HG03135 (cell line): ENCODE data around the gene ADAMTS2.

Experiments used
- ATAC-seq: cut with Tn5 transposase; IDR thresholded peaks from one replicate; pipeline ENCODE4 v1.9.1; 2021; ENCODE audit warnings: mild to moderate bottlenecking, moderate library complexity; ENCODE audit not compliant: unreplicated experiment

Gene ADAMTS2

DNA sequence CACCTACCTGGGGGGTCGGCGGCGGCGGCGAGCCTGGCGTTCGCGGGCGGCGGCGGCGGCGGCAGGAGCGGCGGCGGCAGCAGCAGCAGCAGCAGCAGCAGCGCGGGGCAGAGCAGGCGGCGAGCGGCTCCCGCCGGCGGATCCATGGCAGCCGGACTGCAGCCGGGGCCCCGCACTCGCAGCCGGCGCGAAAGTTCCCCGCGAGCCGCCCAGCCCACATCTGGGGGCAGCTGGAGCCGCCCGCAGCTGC is 153 bp downstream of the ADAMTS2 start:
- ATAC-seq: no peak

DNA sequence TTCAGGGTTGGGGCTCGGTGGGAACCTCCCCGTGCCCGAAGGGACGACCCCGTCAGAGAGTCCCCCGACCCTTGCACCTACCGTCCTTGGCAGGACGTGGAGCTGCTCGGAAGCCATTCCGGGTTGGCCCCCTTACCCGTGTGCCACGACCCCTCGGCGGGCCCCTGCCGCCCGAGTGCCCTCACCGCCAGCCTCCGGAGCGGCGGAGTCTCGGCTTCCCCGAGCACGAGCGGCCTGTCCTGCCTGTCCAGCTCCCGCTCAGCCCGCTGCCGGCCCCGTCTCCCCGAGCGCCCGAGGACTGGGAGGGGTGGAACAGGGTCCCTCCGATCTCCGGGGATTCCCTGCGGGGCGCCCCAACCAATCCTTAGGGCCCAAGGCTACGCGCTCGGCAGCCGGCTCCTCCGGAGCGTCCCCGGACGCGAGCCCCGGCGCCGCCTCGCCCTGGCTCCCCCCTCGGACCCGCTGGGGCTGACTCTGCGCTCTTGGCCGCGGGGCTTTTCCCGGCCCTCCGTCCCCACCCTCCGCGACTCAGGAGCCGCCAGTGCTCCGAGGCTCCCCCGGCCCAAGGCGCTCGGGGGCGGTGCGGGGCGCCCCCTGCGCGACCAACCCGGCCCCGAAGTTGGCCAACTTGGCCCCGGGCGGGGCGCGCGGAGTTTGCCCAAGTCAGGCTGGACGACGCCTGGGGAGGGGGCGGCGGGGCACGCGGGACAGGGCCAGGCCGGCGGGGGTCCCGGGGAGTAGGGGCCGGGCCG is 654 bp downstream of the ADAMTS2 start:
- ATAC-seq: no peak

DNA sequence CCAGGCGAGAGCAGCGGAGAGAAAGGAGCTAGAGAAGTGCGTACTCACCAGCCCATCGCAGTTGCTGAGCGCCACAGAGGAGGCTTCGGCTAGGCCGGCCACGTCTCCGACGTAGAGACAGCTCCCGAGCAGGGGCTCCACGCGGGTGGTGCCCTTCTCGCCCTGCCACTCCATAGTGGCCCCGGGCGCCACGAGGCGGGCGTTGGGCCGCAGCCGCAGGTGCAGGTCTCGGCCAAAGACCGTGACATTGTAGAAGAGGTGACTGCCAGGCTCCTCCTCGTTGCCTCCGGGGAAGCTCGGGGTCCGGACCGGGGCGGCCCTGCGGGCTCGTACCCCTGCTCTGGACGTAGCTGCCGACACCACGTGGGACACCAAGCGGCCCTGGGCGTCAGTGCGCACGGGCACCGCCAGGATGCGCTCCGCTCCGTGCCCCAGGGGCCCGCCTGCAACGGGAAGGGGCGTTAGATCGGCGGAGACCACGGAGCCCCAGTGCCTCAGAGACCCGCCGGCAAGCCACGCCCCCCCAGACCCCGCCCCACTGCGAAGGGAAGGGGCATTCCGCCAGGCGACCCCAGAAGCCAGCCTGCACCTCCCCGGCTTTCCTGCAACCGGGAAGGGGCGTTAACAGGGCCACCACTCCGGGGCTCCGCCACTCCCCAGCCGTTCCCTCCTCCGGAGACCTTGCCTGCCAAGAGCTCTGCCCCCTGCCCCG is 1.4 kb downstream of the ADAMTS2 start:
- ATAC-seq: no peak

DNA sequence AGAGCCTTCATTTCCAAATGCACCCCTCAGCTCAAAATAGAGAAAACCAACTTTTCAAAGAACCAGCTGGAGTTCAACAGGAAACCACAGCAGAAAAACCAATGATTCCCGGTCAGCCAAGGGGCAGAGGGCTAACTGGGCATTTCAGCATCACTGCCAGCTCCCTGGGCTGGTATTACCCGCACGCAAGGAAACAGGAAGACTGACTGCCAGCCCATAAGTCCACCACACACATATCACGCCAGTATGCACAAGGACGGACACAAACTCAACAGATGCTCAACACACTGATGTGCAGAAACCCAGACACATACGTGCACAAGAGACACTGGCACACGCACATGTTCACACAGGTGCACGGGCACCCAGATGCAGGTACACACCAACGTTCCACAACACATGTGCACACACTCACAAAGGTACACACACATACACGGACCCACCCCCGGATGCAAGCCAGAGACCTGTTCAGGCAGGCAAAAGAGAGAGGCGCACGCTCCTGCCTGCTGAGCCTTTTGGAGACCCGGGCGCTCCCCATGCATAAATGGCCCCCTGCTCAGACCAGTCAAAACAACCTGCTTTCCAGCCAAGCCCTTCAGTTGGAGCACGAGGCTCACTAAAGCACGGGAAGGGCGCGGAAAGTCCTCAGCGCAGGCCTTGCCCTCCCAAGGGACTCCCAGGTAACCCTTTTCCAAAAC is 2.1 kb downstream of the ADAMTS2 start:
- no peak for ATAC-seq

DNA sequence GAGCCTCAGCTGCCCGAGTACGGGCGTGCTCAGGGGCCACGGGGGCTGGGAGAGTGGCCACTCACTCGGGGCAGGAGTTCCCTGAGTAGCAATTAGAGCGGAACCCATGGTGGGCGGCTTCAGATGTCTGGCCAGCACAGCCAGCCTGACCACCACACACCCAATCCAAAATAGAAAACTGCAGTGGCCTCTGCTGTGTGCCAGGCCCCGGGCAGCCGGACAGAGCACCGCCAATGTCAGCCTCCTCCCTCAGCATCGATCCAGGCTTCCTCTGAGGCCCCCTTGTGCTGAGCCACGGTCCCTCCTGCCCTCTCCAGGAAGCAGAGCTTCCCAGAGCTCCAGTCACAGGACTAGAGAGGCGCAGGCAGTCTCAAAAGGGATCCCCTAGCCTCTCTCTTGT is 2.7 kb downstream of the ADAMTS2 start:
- no peak for ATAC-seq

DNA sequence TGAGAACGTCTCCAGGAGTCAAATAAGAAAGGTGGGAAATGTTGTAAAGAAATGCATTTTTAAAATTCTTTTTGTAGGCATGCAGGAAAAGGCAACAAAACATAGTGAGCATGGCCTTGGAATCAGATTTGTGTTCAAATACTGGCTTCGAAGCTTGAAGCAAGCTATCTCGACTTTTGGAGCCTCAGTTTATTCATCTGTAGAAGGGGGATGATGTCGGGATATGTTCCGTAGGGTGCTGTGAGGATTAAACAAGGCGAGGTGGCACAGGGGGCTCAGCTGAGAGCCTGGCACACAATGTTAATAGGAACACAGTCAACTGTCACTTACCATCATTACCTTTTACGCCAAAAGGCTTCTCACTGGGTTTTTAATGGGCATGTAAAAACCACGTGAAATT is 4.8 kb downstream of the ADAMTS2 start:
- ATAC-seq: no peak

DNA sequence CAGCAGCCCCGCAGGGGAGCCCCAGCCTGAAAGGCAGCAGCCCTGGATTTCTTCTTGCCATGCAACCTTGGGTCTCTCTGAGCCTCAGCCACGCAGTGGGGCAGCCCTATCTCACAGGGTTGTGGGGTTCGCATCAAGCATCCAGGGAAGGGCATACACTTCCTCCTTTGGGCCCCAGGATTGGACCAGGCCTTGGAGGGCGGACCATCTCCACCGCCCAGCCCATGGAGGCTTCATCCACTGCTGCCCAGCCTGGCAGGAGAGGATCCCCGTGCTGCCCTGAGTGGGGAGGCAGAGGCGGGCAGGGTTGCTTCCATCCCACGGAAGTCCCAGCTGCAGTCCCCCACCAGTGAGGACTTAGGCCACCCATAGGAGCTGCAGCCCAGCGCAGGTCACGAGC is 5.3 kb downstream of the ADAMTS2 start:
- ATAC-seq: no peak

DNA sequence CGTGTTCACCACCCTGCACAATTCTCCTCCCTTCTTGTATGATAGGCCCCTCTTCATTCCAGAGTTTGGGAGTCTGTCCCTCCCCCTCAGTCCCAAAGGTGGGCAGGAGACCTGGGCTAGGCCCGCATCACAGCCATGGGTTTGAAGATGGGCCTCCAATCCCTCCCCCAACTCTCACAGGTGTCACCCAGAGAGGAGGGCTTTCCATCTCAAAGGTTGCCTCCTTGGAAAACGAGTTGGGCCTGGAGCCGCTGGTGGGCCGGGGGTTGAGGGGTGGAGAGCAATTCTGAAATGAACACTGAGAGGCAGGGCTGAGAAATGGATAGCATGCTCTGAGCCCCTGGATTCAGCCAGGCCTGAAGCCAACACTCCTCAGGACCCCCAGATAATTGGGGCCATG is 6.2 kb downstream of the ADAMTS2 start:
- ATAC-seq: no peak

DNA sequence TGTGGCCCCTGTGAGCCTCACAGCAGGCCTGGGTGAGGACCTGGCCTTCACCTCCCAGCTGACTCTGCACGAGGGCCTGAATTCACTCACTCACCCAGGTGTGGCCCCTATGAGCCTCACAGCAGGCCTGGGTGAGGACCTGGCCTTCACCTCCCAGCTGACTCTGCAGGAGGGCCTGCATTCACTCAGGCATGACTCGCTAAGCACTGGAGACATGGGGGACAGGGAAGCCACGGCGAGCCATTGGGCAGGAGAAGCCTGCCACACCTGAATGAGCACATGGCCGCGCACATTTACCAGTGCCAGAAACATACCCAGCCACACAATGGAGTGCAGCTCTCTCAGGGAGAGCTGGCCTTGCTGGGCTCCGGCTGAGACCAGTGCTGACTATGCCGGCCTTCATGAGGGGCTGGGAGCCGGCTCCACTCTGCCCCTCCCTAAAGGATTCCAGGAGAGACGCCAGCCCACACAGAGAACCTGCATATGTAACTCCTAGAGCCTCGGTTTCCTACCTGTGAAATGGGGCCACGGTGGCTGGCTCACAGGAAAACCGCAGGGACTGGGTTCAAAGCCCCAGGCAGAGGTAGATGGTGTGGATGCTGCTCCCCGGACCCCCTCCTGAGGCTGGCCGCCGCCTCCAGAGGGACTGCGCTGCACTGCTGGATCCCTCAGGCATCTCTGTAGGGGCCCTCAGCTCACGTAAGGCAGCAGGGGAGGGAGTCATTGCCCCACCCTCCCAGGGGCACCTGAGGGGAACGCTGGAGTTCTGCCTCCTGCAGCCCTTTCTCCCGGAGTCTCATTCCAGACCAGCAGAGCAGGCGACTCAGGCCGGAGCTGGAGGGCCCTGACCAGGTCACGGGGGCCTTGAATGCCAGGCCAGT is 7.2 kb downstream of the ADAMTS2 start:
- no peak for ATAC-seq

DNA sequence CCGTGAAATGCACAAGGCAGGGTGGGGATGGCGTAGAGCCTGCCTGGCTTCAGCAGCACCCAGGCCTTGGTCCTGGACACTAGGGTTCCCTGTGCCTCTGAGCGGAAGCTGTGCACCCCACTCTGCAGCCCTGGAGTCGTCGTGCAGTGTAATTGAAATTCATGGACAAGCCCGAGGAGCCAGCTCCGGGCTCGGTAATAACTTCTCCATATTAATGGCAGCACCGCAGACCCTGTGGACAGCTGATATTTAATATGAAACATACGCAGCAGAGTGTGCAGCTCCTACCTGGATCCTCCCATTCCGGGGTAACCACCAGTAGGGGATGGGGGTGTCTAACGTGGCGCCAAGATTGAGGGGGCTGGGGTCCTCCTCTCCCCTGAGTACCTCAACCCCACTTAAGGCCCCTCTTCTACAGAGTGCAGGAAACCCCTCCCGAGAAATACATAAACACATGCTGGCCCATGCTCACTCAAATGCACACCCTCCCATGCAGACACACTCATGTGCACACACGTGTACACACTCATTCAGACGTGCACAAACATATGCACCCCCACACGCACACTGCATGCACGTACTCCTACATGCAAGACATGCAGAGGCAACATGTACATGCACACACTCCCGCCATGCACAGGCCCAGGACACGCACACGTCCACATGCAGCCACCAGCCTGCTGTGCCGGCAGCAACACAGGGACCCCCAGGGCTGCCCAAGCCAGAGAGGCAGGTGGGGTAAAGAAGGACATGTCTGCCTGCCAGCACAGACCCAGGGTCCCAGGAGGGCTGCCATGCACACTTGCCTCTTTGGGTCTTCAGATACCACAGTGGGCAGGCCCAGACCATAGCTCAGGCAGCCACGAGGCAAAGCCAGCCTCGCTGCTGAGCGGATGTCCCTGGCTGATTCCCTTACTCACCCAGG is 8.1 kb downstream of the ADAMTS2 start:
- no peak for ATAC-seq

DNA sequence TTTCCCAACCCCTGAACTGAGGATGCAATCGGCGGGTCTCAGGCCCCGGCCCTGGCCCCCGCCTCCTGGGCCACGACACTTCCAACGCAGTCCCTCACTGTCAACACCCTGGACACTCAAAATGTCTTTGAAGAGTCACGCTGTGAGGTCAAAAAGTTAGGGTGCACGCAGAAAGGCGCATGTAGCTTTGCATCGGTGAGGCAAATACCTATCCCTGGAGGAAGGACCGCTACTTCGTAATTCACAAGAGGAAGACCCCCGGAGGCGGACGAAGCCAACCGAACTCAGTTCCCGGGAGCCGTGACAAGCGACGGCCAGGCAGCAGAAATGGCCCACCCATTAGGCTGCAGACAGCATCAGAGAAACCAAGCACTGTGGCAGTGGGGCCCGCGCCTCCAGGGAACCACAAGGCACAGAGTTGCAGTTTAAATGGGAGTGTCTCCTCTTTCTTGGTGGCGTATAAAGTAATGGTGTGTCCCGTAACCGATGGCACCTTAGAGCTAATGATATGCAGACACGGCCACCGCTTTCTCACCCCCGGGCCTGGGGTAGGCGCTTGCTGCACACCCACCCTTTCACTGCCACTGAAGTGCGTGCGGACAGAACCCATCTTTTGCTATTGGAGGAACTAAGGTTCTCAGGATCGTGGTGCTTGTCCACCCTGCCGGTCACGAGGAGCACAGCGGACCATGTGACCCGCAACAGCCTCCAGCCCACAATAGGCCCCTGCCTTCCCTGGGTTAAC is 9.0 kb downstream of the ADAMTS2 start:
- ATAC-seq: no peak

DNA sequence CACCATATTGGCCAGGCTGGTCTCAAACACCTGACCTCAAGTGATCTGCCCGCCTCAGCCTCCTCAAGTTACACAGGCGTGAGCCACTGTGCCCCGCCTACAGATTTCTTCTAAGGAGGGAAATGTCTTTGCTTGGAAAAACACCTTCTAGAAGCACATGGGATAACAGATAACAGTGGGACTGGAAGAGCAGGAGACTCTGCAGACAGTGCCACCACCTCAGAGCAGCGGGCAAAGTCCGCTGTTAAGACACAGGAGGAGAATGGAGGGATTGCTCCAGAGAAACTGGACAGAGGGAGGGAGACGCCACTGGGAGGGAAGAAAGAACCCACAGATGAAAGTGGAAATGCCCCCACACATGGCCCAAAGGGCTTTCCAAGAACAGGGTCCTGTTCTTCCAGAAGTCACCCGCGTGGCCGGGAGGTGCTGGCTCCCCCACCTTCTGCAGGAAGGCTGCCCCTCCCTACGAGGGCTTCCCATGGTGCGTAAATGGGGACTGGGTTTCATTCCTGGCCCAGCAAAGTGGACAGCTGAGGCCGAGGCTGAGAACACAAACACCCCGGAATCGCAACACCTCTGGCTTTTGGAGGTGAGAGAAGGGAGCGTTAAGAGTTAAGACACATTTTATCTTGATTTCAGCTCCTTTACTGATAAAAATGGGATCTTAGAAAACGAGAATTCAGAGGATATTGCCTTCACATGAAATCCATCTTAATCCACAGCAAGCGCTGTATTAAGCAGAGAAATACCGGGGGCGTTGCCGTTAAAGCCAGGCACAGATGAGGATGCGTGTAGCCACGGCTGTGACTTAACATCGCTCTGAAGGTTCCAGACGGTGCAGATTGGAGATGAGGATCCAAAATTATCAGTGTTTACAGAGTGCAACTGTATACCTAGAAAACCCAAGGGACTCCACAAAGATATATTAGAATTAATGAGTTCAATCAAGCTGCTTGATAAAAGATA is 11.2 kb downstream of the ADAMTS2 start:
- ATAC-seq: no peak

DNA sequence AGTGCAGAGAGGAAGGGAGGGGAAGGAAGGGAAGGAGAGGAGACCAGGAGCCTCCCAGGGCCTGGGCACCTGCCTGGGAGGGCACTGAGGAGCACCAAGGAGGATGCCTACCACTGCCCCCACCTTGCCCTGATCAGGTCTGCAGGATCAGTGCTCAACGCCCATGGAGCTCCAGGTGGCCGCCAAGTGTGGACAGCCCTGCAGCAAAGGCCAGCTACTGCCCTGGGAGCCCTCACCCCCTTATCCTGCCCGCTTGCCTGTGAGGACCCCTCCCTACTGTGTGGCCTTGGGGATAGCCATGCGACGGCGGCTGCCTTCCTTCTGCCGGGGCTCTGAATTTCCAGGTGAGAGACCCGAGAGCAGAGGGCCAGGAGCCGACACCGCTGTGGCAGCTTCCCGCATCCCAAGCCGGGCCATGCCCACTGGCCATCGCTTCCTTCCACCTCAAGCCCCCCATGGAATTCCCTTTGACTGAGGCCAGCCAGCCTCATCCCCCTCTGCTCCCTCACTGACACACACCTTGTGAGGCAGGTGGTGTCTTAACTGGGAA is 12.4 kb downstream of the ADAMTS2 start:
- no peak for ATAC-seq

DNA sequence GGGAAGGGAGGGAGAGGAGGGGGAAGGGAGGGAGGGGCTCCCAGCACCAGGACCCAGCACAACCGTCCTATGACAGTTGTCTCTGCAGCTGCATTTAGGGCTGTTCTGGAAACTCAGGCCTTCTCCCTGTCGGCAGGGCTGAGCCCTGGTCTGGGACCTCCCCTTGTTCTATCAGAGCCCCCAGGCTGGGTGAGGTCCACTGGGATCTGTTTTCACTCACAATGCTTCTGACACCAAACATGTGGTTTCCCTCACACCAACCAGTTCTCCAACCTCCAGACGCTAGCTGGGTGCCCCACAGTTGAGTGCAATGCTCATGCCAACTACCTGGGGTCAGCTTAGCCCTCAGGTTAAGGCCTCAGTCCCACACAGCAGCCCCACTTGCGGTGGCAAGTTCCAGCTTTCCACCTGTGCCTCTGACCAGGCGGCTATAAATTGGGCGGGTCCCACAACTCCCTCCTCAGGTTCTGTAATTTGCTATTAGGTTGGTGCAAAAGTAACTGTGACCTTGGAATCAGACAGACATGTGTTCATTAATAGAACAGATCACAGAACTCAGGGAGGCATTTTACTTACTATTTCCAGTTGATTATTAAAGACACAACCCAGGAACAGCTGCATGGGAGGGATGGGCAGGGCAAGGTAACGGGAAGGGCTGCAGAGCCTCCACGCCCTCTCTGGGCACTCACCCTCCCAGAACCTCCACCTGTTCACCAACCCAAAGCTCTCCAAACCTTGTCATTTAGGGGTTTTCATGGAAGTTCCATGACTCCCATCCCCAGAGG is 13.5 kb downstream of the ADAMTS2 start:
- no peak for ATAC-seq

DNA sequence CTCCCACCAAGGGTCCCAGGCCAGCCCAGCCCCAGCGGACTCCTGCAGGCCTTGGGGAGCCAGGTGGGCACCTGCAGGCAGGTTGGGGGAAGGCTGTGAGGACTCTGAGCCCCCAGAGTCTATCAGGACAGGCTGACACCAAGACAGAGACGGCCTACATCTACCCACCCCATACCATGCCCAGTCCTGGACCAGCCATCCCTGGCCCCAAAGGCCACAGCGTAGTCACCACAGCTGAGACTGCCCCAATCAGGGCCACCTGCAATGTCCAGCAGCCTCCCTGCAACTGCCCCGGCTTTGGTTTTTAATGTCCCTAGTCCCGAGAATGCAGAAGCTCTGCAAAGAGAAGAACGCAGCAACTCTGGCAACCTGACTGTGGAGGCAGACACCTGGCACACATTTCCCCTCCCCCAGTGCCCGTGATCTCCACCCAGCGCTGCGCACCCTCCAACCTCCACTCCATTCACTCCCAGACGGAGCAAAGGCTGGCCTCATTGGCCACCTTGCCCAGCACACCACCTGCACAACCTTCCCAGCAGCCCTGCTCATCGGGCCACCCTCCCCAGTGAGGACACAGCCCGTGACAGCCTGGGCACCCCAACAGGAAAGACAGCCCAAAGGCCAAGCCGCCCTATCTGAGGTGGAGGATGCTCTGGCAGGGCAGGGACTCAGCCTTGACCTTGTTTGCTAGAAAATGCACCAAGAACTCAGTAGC is 14.9 kb downstream of the ADAMTS2 start:
- no peak for ATAC-seq

DNA sequence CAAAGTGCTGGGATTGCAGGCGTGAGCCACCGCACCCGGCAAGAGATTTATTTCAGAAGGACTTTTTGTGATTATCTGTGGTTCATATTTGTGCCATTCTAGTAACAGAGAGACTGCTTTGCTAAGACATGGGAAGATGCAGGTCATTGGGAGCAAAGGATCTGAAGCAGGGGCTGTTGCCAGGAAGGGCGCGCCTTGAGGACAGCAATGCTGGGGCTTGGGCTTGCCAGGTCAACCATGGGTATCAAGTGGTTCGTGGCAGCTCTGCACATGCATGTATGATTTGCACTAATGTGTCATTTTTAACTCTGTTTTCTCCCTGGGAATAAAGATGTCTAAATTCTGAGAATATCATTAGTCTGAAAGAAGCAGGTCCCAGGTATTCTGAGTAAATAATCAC is 17.0 kb downstream of the ADAMTS2 start:
- no peak for ATAC-seq
